Suprapubic skin (tissue), 4 donors: ENCODE results near the gene SETMAR. TPM values are rescaled to one million over a fixed set of nuclear protein-coding genes. Genes with fewer than 3 reads are reported as not detected.

Experiments
- DNase-seq, 2 donors: peaks; one replicate each; pipeline ENCODE4 v3.0.0-alpha.2; 2019; ENCODE audit warnings: low spot score in 2 of 2
- H3K27ac ChIP-seq: fragments of 200-600 bp; sonication (generic); one replicate; pipeline ENCODE4 v1.5.1; 2019
- H3K27me3 ChIP-seq: fragments of 200-600 bp; sonication (generic); one replicate; pipeline ENCODE4 v1.5.1; 2019
- H3K36me3 ChIP-seq: fragments of 200-600 bp; sonication (generic); one replicate; pipeline ENCODE4 v1.5.1; 2019
- H3K4me1 ChIP-seq: fragments of 200-600 bp; sonication (generic); one replicate; pipeline ENCODE4 v1.5.1; 2019
- H3K4me3 ChIP-seq: fragments of 200-600 bp; sonication (generic); one replicate; pipeline ENCODE4 v1.5.1; 2019; ENCODE audit warnings: mild to moderate bottlenecking
- H3K9me3 ChIP-seq: fragments of 200-600 bp; sonication (generic); one replicate; pipeline ENCODE4 v1.5.1; 2019
- CTCF ChIP-seq, 2 donors: fragments of 200-600 bp in 1 of 2; fragments of 450-650 bp in 1 of 2; sonication (generic) in 1 of 2; IDR thresholded peaks; one replicate each; pipeline ENCODE4 v1.5.1; 2016 to 2019; ENCODE audit warnings: antibody characterized with exemption in 2 of 2, mild to moderate bottlenecking in 1 of 2, moderate library complexity in 1 of 2
- EP300 ChIP-seq: sonication (generic); formaldehyde crosslinking; IDR thresholded peaks from one replicate; pipeline ENCODE4 v1.6.1; 2017; ENCODE audit warnings: antibody characterized with exemption
- POLR2A ChIP-seq, 2 donors: fragments of 450-650 bp; IDR thresholded peaks; one replicate each; pipeline ENCODE4 v1.6.1; 2017; ENCODE audit warnings: antibody characterized with exemption in 2 of 2, mild to moderate bottlenecking in 2 of 2, moderate library complexity in 2 of 2
- POLR2AphosphoS5 ChIP-seq, 3 donors: sonication (generic); formaldehyde crosslinking; IDR thresholded peaks; one replicate each; pipeline ENCODE4 v1.6.1; 2017; ENCODE audit warnings: antibody characterized with exemption in 3 of 3
- WGBS: methylation state at CpG from one replicate; pipeline ENCODE4 v1.1.5; 2018; 5-methylcytosine and 5-hydroxymethylcytosine counted together
- total RNA-seq, 4 donors: library from RNA; depleted of rRNA; stranded (reverse); fragments of >200 nt; gene quantifications; one replicate each; pipeline ENCODE4 v1.1.0, GENCODE V29; 2016

The SETMAR gene
- total RNA-seq, 4 donors from 2014 or later, result 13.4 to 27.4 (median 21.0) TPM

- Histone ChIP-seq H3K4me3 (peak overlapping the region; percentile 89), H3K27ac (peak overlapping the region; percentile 96), H3K36me3 (no peaks in the 10 kb centered on the region), H3K4me1 (peaks cover 56% of the 10 kb centered on the region), H3K27me3 (no peaks in the 10 kb centered on the region), H3K9me3 (no peaks in the 10 kb centered on the region)
- 22% methylated on average over 8 of the region's 8 CpGs for WGBS
- TF ChIP-seq POLR2AphosphoS5 (IDR thresholded peaks at IDR 0.05) (no peak), CTCF (IDR thresholded peaks at IDR 0.05) (no peak)
- no peak for DNase-seq
Observed at GRCh38 chr3:4306091-4306490, 2.9 kb downstream of the SETMAR start.

- Histone ChIP-seq H3K27me3 (no peaks in the 10 kb centered on the region), H3K27ac (peak overlapping the region; percentile 96), H3K9me3 (no peaks in the 10 kb centered on the region), H3K4me1 (peaks cover 63% of the 10 kb centered on the region), H3K4me3 (no peak overlapping the region), H3K36me3 (no peaks in the 10 kb centered on the region)
- no peak for DNase-seq
- WGBS, result 29% methylated on average over 2 of the region's 2 CpGs
- no peak for TF ChIP-seq CTCF (IDR thresholded peaks at IDR 0.05)
- no peak for TF ChIP-seq EP300
- no peak for TF ChIP-seq POLR2A (IDR thresholded peaks at IDR 0.05)
- TF ChIP-seq POLR2AphosphoS5 (IDR thresholded peaks at IDR 0.05), result no peak
Observed at GRCh38 chr3:4306860-4307259, 3.7 kb downstream of the SETMAR start.

GRCh38 chr3:4309491-4310128 is 6.4 kb downstream of the SETMAR start:
- no peak for TF ChIP-seq CTCF (IDR thresholded peaks at IDR 0.05)
- no peak for TF ChIP-seq POLR2AphosphoS5 (IDR thresholded peaks at IDR 0.05)
- no peak overlapping the region for H3K27ac ChIP-seq
- no peaks in the 10 kb centered on the region for H3K9me3 ChIP-seq
- 71% methylated on average over 3 of the region's 3 CpGs for WGBS
- H3K36me3 ChIP-seq, result peaks cover 9% of the 10 kb centered on the region
- peaks cover 53% of the 10 kb centered on the region for H3K4me1 ChIP-seq
- no peaks in the 10 kb centered on the region for H3K27me3 ChIP-seq
- no peak overlapping the region for H3K4me3 ChIP-seq
- no peak for DNase-seq

- no peak for DNase-seq
- Histone ChIP-seq H3K27ac (no peak overlapping the region), H3K9me3 (no peaks in the 10 kb centered on the region), H3K4me3 (no peak overlapping the region), H3K27me3 (no peaks in the 10 kb centered on the region), H3K36me3 (peaks cover 17% of the 10 kb centered on the region), H3K4me1 (peaks cover 40% of the 10 kb centered on the region)
- 48% methylated on average over 3 of the region's 3 CpGs for WGBS
- no peak for TF ChIP-seq POLR2A (IDR thresholded peaks at IDR 0.05)
- TF ChIP-seq POLR2AphosphoS5 (IDR thresholded peaks at IDR 0.05), result no peak
- TF ChIP-seq EP300, result no peak
- no peak for TF ChIP-seq CTCF (IDR thresholded peaks at IDR 0.05)
Observed at GRCh38 chr3:4310971-4311370, 7.8 kb downstream of the SETMAR start.

GRCh38 chr3:4311496-4311895 is 8.3 kb downstream of the SETMAR start:
- Histone ChIP-seq H3K4me3 (no peak overlapping the region), H3K4me1 (peaks cover 36% of the 10 kb centered on the region), H3K27ac (no peak overlapping the region), H3K27me3 (no peaks in the 10 kb centered on the region), H3K9me3 (no peaks in the 10 kb centered on the region), H3K36me3 (peaks cover 22% of the 10 kb centered on the region)
- no peak for TF ChIP-seq CTCF (IDR thresholded peaks at IDR 0.05)
- TF ChIP-seq POLR2AphosphoS5 (IDR thresholded peaks at IDR 0.05), result no peak
- no peak for TF ChIP-seq EP300
- DNase-seq, result no peak
